PFSK-1 (cell line): ENCODE measurements around the gene LCN1.

Source experiments
- POLR2AphosphoS5 ChIP-seq: IDR thresholded peaks from 2 replicates; pipeline ENCODE4 v1.6.1; 2012; ENCODE audit warnings: low read depth, mild to moderate bottlenecking, control low read depth, low read length, moderate library complexity
- SIN3A ChIP-seq: IDR thresholded peaks from 2 replicates; pipeline ENCODE4 v1.6.1; 2012; ENCODE audit warnings: mild to moderate bottlenecking, low read length, moderate library complexity, borderline replicate concordance; ENCODE audit not compliant: insufficient read depth

GRCh38 chr9:135516132-135516860 lies 4.9 kb upstream of the LCN1 start:
- TF ChIP-seq SIN3A: no peak
- no peak for TF ChIP-seq POLR2AphosphoS5
